Testis (tissue), 2 donors: ENCODE data around the gene GLUL.

Experiments used
- CTCF ChIP-seq, 3 experiments: fragments of 450-650 bp in 2 of 3; fragments of 200-600 bp in 1 of 3; sonication (generic) in 1 of 3; IDR thresholded peaks; one replicate each; pipeline ENCODE4 v1.5.1; 2016 to 2019; ENCODE audit warnings: antibody characterized with exemption in 3 of 3, mild to moderate bottlenecking in 2 of 3, moderate library complexity in 1 of 3
- POLR2A ChIP-seq: fragments of 450-650 bp; IDR thresholded peaks from one replicate; pipeline ENCODE4 v1.6.1; 2017; ENCODE audit warnings: antibody characterized with exemption, mild to moderate bottlenecking, moderate library complexity

GRCh38 chr1:182408435-182409075, 17.0 kb upstream of the GLUL start:
- TF ChIP-seq POLR2A: no peak
- TF ChIP-seq CTCF (IDR thresholded peaks at IDR 0.05): no peak
